Peyer's patch (tissue), 4 donors: ENCODE data around the gene IDI1. TPM values are rescaled to one million over a fixed set of nuclear protein-coding genes. Genes with fewer than 3 reads are reported as not detected.
A peak's percentile ranks its signal among the peaks of the same experiment; 100 is the strongest.

Experiments
- DNase-seq, 3 donors: peaks; one replicate each; pipeline ENCODE4 v3.0.0-alpha.2; 2017 to 2019
- H3K27ac ChIP-seq, 4 donors: fragments of 200-600 bp; sonication (generic); one replicate each; pipeline ENCODE4 v1.5.1; 2016 to 2019
- H3K27me3 ChIP-seq, 2 donors: fragments of 200-600 bp; sonication (generic); one replicate each; pipeline ENCODE4 v1.5.1; 2019
- H3K36me3 ChIP-seq, 3 donors: fragments of 200-600 bp; sonication (generic); one replicate each; pipeline ENCODE4 v1.5.1; 2016 to 2019
- H3K4me1 ChIP-seq, 4 donors: fragments of 200-600 bp; sonication (generic); one replicate each; pipeline ENCODE4 v1.5.1; 2016 to 2019
- H3K4me3 ChIP-seq, 4 donors: fragments of 200-600 bp; sonication (generic); 1 replicate in 3 of 4; 2 replicates in 1 of 4; pipeline ENCODE4 v1.5.1; 2016 to 2019; ENCODE audit warnings: mild to moderate bottlenecking in 1 of 4
- H3K9me3 ChIP-seq, 4 donors: fragments of 200-600 bp; sonication (generic); one replicate each; pipeline ENCODE4 v1.5.1; 2016 to 2019; ENCODE audit warnings: mild to moderate bottlenecking in 1 of 4
- CTCF ChIP-seq, 6 experiments: fragments of 450-650 bp in 4 of 6; fragments of 200-600 bp in 2 of 6; sonication (generic) in 1 of 6; IDR thresholded peaks; one replicate each; pipeline ENCODE4 v1.5.1; 2017 to 2019; ENCODE audit warnings: antibody characterized with exemption in 6 of 6, mild to moderate bottlenecking in 3 of 6, moderate library complexity in 1 of 6
- POLR2A ChIP-seq, 2 donors: fragments of 450-650 bp; IDR thresholded peaks; one replicate each; pipeline ENCODE4 v1.5.1; 2017; ENCODE audit warnings: antibody characterized with exemption in 2 of 2, mild to moderate bottlenecking in 2 of 2, moderate library complexity in 2 of 2
- total RNA-seq, 4 donors: library from RNA; depleted of rRNA; stranded (reverse); fragments of >200 nt; gene quantifications; one replicate each; pipeline ENCODE4 v1.1.0, GENCODE V29; 2016

IDI1 gene
- total RNA-seq, 4 donors from 2014 or later: 52.0 to 71.0 (median 60.5) TPM

GRCh38 chr10:1061930-1062774 is 13.2 kb upstream of the IDI1 start:
- Histone ChIP-seq H3K36me3 (no peaks in the 10 kb centered on the region), H3K4me1 (no peaks in the 10 kb centered on the region), H3K27ac (peak overlapping the region in 1 of 4 donors; percentile 44), H3K9me3 (no peaks in the 10 kb centered on the region), H3K4me3 (no peak overlapping the region), H3K27me3 (no peaks in the 10 kb centered on the region)
- DNase-seq: no peak
- TF ChIP-seq POLR2A (IDR thresholded peaks at IDR 0.05) (no peak), CTCF (IDR thresholded peaks at IDR 0.05) (no peak)

- DNase-seq: no peak
- H3K4me3 ChIP-seq: no peak overlapping the region
- TF ChIP-seq CTCF (IDR thresholded peaks at IDR 0.05): no peak
- no peak for TF ChIP-seq POLR2A (IDR thresholded peaks at IDR 0.05)
- no peaks in the 10 kb centered on the region for H3K9me3 ChIP-seq
- H3K4me1 ChIP-seq: peaks cover 0 to 5% (median under 1%) of the 10 kb centered on the region in 4 donors
- H3K27ac ChIP-seq: no peak overlapping the region
- no peaks in the 10 kb centered on the region for H3K27me3 ChIP-seq
- H3K36me3 ChIP-seq: no peaks in the 10 kb centered on the region
Observed at GRCh38 chr10:1059902-1060301, 11.0 kb upstream of the IDI1 start.

DNA sequence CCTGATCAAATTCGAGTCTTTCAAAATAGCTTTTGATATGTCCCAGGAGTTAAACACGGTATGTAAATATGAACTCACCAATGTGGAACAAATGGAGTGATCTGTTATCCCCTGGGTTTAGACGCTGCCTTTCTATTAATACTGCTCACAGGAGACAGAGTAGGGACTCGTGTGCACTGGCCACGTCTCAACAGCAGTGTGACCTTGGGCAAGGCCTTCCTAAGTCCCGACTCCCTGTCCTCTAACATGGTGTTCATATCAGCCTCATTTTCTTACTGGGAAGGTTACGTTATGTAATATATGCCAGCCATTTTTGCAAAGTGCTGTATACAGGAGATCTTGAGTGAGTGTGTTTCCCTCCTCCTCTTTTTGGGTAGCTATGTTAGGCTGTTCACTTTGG is 9.1 kb upstream of the IDI1 start:
- H3K27me3 ChIP-seq: no peaks in the 10 kb centered on the region
- H3K27ac ChIP-seq: peak overlapping the region in 1 of 4 donors; percentile 98
- no peak for DNase-seq
- peak overlapping the region in 2 of 4 donors; percentile 86 to 100 for H3K4me3 ChIP-seq
- peaks cover 0 to 7% (median 0%) of the 10 kb centered on the region in 3 donors for H3K36me3 ChIP-seq
- TF ChIP-seq POLR2A (IDR thresholded peaks at IDR 0.05): no peak
- H3K4me1 ChIP-seq: peaks cover 0 to 19% (median 1%) of the 10 kb centered on the region in 4 donors
- H3K9me3 ChIP-seq: no peaks in the 10 kb centered on the region

- TF ChIP-seq CTCF (IDR thresholded peaks at IDR 0.05): peak in 1 of 6 experiments; percentile 2
- no peak for TF ChIP-seq POLR2A (IDR thresholded peaks at IDR 0.05)
- Histone ChIP-seq H3K36me3 (peaks cover 0 to 15% (median 0%) of the 10 kb centered on the region in 3 donors), H3K9me3 (no peaks in the 10 kb centered on the region), H3K27ac (peak overlapping the region; percentile 98 to 100 (median 99)), H3K4me3 (peak overlapping the region; percentile 77 to 100 (median 86)), H3K27me3 (no peaks in the 10 kb centered on the region), H3K4me1 (peaks cover 0 to 19% (median 1%) of the 10 kb centered on the region in 4 donors)
- DNase-seq: no peak
Observed at GRCh38 chr10:1057106-1057657, 8.3 kb upstream of the IDI1 start.

DNA sequence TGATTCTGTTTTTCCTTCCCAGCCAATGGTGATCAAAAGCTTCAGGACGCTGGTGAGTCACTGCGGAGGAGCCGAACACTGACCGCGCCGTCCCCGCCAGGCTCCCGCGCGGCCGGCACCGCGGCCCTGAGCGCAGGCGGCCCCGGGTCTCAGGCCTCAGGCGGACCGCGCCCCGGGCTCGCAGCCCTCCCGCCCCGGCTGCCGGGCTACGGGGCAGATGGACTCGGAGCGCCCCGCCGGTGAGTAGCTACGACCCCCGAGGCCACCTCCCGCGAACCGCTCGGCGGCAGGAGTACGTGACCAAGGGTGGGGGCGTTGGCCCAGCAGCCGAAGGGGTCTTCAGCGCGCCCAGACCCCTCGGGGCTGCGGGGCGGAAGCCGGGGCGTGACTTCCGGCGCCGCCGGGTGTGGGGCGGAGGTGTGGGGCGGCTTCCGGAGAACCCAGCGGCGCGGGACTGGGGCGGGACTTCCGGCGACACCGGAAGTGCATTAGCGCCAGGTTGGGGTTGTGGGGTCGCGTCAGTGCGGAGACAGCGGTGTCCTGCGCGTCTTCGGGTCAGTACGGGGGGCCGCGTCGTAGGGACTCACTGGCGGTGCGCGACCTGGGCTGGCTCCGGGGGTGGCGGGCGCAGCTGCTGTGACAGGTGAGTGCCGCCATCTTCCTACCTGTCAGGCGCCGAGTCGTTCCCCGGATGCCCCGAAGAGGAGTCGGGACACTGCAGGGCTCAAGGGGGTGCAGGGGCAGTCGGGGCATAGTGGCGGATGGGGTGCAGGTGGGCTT is 7.6 kb upstream of the IDI1 start, which contains the start of gene WDR37:
Gene WDR37, plus strand, starts transcription at position 60 of the 780 bp plus-strand sequence. CDS start 15,771 bp downstream, outside the sequence.
- peaks cover 0 to 19% (median 1%) of the 10 kb centered on the region in 4 donors for H3K4me1 ChIP-seq
- peak; percentile 85 to 94 (median 91) for DNase-seq

More for the DNA sequence above, 7.6 kb upstream of the IDI1 start, which contains the start of gene WDR37:
- Histone ChIP-seq H3K27me3 (no peaks in the 10 kb centered on the region), H3K9me3 (no peaks in the 10 kb centered on the region), H3K36me3 (peaks cover 0 to 22% (median 0%) of the 10 kb centered on the region in 3 donors), H3K4me3 (peak within 1 kb of the TSS; percentile 77 to 100 (median 86)), H3K27ac (peak within 1 kb of the TSS; percentile 98 to 100 (median 99))
- TF ChIP-seq CTCF (IDR thresholded peaks at IDR 0.05) (no peak), POLR2A (IDR thresholded peaks at IDR 0.05) (peak; percentile 66 to 72)
